SK-N-MC (cell line): Measurements from ENCODE around the gene IQSEC1.
"Not testable (repeated sequence)": the region's sequence is repeated elsewhere in the genome, so short reads cannot be mapped to it uniquely, and the experiment has no call there.

Experiments used
- DNase-seq: peaks from one replicate; pipeline ENCODE4 v3.0.0-alpha.2; 2011; ENCODE audit warnings: low read depth, low spot score
- H3K27ac ChIP-seq: fragments of 200-600 bp; sonication (generic); 2 replicates; pipeline ENCODE4 v1.5.1; 2016; ENCODE audit warnings: mixed run types
- H3K36me3 ChIP-seq: fragments of 200-600 bp; sonication (generic); 2 replicates; pipeline ENCODE4 v1.6.1; 2017; ENCODE audit warnings: antibody characterized with exemption, low read length, mixed read lengths; ENCODE audit not compliant: insufficient read depth
- H3K4me3 ChIP-seq: fragments of 200-600 bp; sonication (generic); 2 replicates; pipeline ENCODE4 v1.5.1; 2016
- H3K9ac ChIP-seq: fragments of 200-600 bp; sonication (generic); 2 replicates; pipeline ENCODE4 v1.8.0; 2017; ENCODE audit warnings: mixed run types, mixed read lengths; ENCODE audit not compliant: insufficient read length
- H3K9me3 ChIP-seq: fragments of 200-600 bp; sonication (generic); 2 replicates; pipeline ENCODE4 v1.6.1; 2017; ENCODE audit warnings: low read depth, mild to moderate bottlenecking, antibody characterized with exemption, low read length, moderate library complexity, mixed read lengths
- EZH2 ChIP-seq: fragments of 200-600 bp; sonication (generic); IDR thresholded peaks from one replicate; pipeline ENCODE4 v1.6.1; 2017; ENCODE audit warnings: antibody characterized with exemption
- FOXP2 ChIP-seq: optimal IDR thresholded peaks from 2 replicates; pipeline ENCODE3; 2011; ENCODE audit warnings: mild to moderate bottlenecking, moderate library complexity; ENCODE audit not compliant: insufficient read depth; ENCODE audit errors: extremely low read length, control extremely low read depth
- POLR2AphosphoS5 ChIP-seq: IDR thresholded peaks from 2 replicates; pipeline ENCODE4 v1.6.1; 2012; ENCODE audit warnings: mild to moderate bottlenecking, low read depth, low read length, borderline replicate concordance

Gene IQSEC1

GRCh38 chr3:12866836-12867235 is 206.4 kb downstream of the IQSEC1 start:
- DNase-seq: no peak
- TF ChIP-seq EZH2 (no peak), POLR2AphosphoS5 (no peak), FOXP2 (no peak)

GRCh38 chr3:12865271-12865670 is 208.0 kb downstream of the IQSEC1 start:
- H3K36me3 ChIP-seq: no peaks in the 10 kb centered on the region
- H3K9ac ChIP-seq: no peak overlapping the region
- no peak overlapping the region for H3K4me3 ChIP-seq
- H3K9me3 ChIP-seq: no peaks in the 10 kb centered on the region
- TF ChIP-seq POLR2AphosphoS5 (no peak), EZH2 (no peak), FOXP2 (no peak)
- H3K27ac ChIP-seq: no peak overlapping the region
- DNase-seq: no peak

More at GRCh38 chr3:12866836-12867235, 206.4 kb downstream of the IQSEC1 start:
- Histone ChIP-seq H3K27ac (no peak overlapping the region), H3K4me3 (no peak overlapping the region), H3K9ac (no peak overlapping the region), H3K36me3 (no peaks in the 10 kb centered on the region), H3K9me3 (no peaks in the 10 kb centered on the region)

DNA sequence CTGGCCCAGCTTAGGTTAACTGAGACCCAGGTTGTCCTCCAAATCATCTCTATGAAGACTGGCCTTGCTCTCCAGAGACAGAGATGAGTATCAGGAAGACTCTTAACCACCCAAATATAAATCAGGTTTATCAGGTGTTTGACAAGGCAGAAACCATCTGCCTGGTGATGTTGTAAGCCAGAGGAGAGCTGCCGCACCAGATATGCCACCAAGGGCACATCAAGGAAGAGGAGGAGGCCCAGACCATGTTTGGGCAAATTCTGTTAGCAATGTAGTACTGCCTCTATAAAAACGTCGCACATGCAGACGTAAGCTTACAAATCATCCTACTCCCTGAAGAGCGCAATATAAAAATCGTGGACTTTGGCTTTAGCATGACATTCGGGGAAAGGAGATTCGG is 210.8 kb downstream of the IQSEC1 start:
- no peak for TF ChIP-seq FOXP2
- no peak for DNase-seq
- Histone ChIP-seq H3K27ac (no peak overlapping the region), H3K9me3 (no peaks in the 10 kb centered on the region), H3K9ac (no peak overlapping the region), H3K36me3 (no peaks in the 10 kb centered on the region), H3K4me3 (no peak overlapping the region)

DNA sequence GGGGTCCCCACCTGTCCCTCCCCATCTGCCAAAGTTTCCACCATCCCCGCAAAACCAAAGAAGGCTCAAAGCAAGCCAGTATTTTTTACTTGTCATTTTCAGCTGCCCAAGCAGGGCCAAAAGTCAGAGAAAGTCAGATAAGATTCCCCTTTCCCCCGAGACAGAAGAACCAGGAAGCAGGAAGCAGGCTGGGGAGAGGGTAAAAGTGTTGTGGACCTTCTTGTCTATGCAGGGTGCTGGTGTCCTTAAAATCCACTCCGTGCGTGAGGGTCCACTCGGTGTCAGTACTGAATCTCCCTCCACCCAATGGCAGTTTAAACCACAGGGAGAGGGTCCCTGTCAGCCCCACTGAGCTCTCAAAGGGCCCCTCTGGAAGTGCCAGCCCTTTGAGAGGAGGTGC is 211.6 kb downstream of the IQSEC1 start:
- Histone ChIP-seq H3K36me3 (no peaks in the 10 kb centered on the region), H3K4me3 (no peak overlapping the region), H3K9ac (no peak overlapping the region), H3K9me3 (no peaks in the 10 kb centered on the region), H3K27ac (no peak overlapping the region)
- no peak for DNase-seq
- TF ChIP-seq EZH2 (no peak), POLR2AphosphoS5 (no peak), FOXP2 (no peak)

DNA sequence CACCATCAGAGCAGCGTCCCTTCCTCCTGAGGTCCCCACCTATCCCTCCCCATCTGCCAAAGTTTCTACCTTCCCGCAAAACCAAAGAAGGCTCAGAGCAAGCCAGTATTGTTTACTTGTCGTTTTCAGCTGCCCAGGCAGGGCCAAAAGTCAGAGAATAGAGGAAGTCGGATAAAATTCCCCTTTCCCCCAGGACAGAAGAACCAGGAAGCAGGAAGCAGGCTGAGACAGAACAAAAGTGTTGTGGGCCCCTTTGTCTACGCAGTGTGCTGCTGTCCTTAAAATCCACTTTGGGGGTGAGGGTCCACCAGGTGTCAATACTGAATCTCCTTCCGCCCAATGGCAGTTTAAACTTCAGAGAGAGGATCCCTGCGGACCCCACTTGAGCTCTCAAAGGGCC is 213.4 kb downstream of the IQSEC1 start:
- Histone ChIP-seq H3K36me3 (no peaks in the 10 kb centered on the region), H3K9ac (no peak overlapping the region), H3K27ac (no peak overlapping the region), H3K9me3 (no peaks in the 10 kb centered on the region), H3K4me3 (no peak overlapping the region)
- TF ChIP-seq EZH2 (no peak), POLR2AphosphoS5 (no peak), FOXP2 (no peak)
- DNase-seq: no peak

GRCh38 chr3:12856626-12857025 is 216.6 kb downstream of the IQSEC1 start:
- Histone ChIP-seq H3K9me3 (no peaks in the 10 kb centered on the region), H3K27ac (no peak overlapping the region), H3K9ac (no peak overlapping the region), H3K4me3 (no peak overlapping the region), H3K36me3 (no peaks in the 10 kb centered on the region)
- DNase-seq: no peak
- no peak for TF ChIP-seq POLR2AphosphoS5
- no peak for TF ChIP-seq EZH2
- TF ChIP-seq FOXP2: no peak

DNA sequence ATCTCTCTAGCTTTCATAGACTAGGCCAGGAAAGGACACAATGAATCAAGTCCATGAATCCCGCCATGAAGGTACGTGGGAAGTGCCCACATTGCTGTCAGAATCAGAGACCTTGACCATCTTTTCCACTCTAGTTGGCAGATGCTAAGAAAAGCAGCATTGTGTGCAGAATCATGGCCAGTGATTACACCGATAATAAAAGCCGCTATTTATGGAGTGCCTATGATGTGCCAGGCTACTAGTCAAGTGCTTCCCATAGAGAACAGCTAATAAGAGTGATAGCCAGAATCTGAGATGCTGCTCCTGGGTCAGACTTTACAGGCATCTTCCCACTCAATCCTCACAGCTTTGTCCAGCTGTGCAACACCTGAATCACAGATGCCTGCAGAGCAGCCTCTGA is 218.7 kb downstream of the IQSEC1 start:
- Histone ChIP-seq H3K36me3 (no peaks in the 10 kb centered on the region), H3K27ac (no peak overlapping the region), H3K9ac (no peak overlapping the region), H3K9me3 (no peaks in the 10 kb centered on the region), H3K4me3 (no peak overlapping the region)
- no peak for TF ChIP-seq FOXP2
- no peak for TF ChIP-seq POLR2AphosphoS5
- TF ChIP-seq EZH2: no peak
- DNase-seq: no peak

DNA sequence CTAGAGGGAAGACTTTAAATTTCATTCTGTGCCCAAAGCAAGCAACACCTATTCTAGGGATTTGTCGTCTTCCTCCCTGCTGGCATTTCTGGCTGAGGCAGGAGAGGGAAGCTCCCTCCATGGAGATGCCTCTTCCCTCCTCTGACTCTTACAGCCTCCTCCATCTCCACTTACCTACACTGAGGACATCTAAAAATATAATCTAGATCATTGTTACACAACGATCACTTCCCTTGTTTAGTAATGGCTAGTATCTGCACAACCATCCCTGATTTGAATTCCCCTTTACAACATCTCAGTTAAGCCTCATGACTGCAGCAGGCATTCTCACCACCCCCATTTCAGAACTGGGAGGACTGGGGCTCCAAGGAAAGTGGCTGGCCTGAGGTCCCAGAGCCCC is 219.4 kb downstream of the IQSEC1 start:
- DNase-seq, H3K9me3 ChIP-seq, H3K9ac ChIP-seq, H3K27ac ChIP-seq, H3K4me3 ChIP-seq, H3K36me3 ChIP-seq: not testable (repeated sequence)

DNA sequence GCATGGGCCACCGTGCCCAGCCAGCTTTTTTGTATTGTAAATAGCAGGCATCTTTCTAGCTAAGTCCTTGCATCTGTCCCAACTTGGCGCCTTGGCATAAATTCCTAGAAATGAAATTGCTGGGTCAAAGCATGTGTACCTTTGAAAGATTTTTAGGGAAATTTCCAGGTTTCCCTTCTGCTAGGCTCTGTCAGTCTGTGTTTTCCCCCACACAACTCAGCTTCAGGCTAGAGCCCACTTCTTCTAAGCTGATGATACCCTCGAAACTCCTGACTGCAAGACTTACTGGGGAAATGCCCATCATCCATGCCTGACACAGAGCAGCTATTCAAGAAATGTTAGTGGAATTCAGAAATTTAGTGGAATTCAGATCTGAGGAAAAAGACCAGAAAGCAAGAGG is 221.0 kb downstream of the IQSEC1 start:
- H3K36me3 ChIP-seq: no peaks in the 10 kb centered on the region
- H3K4me3 ChIP-seq: no peak overlapping the region
- no peak overlapping the region for H3K9ac ChIP-seq
- no peak for DNase-seq
- no peak for TF ChIP-seq POLR2AphosphoS5
- TF ChIP-seq FOXP2: no peak
- no peak for TF ChIP-seq EZH2
- no peak overlapping the region for H3K27ac ChIP-seq
- no peaks in the 10 kb centered on the region for H3K9me3 ChIP-seq
